ENCODE measurements around the gene PIGZ.

The PIGZ gene

DNA sequence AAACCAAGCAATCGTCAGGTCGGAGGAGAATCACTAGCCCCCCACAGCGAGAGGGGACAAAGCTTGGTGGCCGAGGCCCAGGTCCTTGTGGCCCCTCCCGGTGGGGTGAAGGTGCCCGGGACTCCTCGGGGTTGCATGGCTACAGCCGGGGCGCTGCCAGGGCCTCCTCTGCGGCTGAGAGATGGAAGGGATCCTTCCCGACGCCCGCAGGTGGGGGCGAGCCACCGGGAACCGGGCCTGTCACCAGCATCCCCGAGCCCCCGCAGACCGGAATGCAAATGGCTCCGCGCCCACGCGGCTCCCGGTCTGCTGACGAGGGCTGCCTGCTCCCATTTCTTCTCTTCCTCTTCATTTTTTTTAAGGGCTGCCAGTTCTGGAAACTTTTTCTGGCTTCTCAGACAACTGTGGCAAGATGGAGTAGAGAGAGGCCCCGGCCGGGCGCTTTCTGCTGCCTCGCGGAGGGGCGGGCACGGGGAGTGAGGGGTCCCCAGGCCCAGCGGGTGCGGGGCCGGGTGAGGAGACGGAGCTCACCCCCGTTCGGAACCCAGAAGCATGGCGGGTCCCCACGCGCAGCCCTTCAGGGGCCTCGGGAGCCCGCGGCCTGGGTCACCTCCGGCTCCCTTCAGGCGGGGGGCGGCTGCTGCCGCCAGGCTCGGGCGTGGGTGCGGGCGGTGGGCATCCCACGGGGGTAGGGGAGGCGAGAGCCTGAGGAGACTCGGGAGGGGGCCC lies 33.5 kb upstream of the PIGZ start:
- FAIRE-seq = no peak

DNA sequence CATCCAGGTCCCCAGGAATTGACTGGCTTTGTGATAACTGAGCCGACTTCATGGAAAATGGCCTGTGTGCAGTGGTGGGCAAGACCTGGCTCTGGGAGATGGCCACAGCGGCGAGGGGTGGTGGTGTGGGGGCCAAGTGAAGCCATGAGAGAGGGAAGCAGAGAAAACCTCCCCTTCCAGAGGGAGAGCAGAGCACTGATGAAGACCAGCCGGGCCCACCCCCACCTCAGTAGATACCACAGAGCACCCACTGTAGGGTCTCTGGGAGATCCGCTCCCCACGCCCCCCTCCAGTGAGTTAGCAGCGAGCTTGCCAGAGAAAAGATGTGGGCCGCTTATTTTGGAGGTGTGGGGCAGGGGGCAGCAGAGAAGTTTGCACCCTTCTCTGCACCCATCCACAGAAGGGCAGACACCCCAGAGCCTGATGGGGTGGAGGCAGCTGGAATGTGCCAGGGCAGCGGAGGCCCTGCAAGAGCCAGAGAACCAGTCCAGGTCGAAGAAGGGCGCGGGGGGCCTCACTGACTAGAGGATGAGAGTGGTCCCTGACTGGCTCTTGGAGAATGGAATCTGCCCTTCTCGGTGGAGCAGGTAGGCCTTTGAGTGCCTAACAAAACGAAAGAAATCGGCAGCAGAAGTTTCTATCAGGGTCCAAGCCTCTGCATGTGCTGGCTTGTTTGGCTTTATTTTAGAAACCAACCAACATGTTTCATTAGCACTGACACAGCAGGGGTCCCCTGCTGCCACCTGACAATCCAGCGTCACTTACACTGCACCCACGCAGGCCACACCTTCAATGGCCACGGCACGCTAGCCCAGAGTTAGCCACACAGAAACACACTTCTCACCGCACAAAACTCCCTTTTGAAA lies 32.7 kb upstream of the PIGZ start:
- no peak for FAIRE-seq

DNA sequence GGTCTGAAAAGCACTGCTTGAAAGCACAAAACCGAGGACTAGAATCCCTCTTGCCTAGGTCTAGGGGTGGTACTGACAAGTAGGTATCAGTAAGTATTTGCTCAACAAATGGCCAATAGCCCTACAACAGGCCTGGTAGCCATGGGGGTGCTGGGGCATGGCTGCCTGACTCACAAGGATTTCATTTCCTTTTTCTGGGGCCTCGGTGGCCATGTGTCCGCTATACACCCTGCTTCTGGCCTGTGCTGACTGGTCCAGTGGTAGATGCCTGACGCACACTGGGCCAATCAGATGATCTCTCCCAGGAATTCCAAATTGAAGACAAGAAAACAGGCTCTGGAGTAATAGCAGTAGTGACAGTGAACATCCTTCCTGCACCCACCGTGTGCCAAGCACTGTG lies 31.6 kb upstream of the PIGZ start:
- no peak for FAIRE-seq

DNA sequence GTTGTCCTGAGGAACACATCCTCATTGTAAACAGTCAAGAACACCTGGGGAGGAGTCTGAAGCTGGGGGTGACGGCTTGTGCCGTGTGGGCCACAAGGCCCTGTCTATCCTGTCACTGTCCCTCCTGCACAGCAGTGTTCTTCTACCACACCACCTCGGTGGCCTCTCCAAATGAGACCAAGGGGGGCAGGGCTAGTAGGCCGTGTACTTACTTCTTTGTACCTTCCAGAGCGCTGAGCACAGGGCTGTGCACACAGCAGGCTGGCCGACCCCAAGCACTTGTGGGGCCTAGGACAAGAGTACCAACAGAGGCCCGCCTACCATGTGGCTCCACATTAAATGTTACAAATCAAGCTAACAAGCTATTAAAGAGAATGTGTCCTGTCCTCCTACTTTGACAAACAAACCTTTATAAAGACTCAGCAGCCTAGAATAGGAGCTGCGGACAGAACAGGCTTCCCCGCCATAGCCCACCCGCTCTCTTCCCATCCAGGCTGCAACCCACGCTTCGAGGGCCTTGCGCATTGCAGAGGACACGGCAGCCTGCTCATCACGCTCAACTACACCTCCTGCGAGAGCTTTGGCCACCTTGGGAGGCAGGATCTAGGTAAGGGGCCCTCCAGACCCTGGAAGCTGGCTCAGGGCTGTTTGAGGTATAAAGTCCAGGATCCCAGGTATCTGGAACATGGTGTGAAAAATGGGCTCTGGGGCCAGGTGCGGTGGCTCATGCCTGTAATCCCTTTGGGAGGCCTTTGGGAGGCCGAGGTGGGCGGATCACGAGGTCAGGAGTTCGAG lies 30.5 kb upstream of the PIGZ start:
- no peak for FAIRE-seq

DNA sequence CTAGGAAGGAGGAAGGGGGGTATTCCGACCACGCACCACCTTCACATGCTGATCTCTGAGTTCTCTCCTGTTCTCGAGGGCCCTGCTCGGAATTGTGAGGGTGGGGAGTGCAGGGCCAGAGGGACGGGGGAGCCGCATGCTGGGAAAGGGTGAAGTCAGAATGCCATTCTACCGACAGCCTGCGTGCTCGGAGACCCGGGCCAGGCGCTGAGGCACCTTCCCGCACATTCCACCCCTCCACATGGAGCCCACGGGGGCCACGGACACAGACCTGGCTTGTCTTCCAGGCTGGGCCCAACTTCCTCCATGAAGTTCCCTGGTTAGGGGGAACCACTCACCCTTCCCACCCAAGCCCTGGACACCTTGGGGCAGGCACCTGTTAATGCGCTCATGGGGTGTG lies 28.7 kb upstream of the PIGZ start:
- FAIRE-seq = no peak

DNA sequence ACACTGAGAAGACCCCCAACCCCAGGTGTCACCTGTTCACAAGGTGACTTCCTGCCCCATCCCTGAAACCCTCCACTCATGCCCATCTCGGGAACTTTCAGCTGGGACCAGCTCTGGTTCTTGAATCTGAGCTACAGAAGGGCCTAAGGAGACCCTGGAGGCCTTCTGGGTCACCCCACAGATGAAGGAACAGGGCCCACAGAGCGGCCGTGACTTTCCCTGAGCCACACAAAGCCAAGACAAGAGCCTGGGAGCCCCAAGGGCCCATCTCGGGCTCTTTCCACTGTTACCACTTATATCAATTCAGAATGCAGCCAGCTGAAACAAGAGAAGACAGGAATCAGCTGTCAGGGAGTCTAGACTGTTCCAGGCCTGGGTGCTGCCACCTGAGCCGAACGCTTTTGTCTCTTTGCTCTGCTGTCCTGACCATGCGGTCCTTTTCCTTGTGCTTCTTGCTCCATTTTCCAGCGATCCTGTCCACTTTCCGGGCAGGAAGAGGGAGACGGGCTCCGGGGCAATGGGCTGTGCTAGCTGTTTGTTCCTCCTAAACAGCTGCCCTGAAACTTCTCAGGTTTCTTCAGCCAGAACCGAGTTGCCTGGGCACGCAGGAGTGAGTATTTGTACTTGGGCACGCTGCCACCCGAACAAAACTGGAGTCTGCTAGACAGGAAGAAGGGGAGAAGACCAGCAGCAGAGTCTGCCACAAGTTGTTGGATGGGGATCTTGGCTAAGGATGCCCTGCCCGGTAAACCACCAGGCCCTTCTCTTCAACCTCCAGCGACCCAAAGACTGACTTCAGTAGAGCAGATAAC lies 28.0 kb upstream of the PIGZ start:
- FAIRE-seq = no peak

DNA sequence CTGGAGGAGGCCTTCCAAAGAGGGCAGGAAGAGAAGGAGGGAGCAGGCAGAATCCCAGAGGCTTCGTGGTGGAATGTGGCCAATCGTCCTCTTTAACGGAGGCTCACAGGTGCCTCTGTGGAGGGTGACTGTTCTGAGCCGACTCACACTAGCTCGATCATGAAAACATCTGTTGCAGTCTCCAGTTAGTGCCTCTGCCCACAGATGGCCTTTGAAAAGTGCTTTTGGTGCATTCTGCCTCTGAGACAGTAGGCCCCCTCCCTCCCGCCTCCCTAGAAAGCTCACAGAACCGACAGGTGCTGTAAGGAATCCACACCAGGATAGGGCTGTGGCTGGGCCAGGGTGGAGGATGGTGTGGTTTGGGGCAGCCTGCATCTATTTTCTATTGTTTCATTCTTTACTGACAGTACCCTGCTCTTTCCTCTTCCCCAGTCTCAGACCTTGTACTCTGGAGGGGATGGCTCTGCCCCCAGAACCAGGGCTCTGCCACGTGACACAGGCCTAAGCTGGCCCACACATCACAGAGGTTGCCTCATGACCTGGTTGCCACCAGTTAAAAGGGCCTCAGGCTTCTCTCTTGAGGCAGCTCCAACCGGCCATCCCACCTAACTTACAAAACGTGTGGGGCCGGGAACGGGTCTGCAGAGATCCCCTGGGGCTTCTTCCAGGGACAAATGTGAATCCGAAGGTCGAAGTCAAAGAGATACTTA lies 27.2 kb upstream of the PIGZ start:
- FAIRE-seq = no peak

DNA sequence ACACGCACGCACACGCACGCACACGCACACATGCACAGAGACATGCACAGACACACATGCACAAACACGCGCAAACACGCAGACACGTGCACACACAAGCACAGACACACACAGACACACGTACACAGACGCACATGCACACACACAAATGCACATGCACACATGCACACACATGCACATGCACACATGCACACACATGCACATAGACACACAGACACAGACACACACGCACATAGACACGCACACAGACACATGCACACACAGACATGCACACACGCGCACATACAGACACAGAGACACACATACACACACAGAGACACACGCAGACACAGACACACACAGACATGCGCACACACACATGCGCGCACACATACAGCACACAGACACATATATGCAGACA lies 26.4 kb upstream of the PIGZ start:
- no peak for FAIRE-seq

DNA sequence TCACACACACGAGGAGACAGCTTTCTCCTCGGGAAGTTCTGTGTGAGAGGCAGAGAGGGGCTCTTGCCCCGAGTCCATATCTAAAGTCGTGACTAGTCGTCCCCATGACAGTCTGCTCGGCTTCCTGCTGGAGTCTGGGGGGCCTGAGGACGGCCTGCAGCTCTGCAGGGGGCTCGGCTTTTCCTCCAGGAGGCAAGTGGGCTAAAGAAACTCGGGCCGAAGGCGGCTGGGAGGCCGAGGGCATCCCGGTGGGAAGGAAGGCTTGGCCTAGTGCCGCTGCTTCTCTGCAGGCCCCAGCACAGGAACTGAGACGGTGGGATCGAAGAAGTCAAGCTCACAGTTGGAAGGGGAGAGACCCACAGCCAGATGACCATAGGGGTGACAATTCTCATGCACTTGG lies 25.4 kb upstream of the PIGZ start:
- no peak for FAIRE-seq

DNA sequence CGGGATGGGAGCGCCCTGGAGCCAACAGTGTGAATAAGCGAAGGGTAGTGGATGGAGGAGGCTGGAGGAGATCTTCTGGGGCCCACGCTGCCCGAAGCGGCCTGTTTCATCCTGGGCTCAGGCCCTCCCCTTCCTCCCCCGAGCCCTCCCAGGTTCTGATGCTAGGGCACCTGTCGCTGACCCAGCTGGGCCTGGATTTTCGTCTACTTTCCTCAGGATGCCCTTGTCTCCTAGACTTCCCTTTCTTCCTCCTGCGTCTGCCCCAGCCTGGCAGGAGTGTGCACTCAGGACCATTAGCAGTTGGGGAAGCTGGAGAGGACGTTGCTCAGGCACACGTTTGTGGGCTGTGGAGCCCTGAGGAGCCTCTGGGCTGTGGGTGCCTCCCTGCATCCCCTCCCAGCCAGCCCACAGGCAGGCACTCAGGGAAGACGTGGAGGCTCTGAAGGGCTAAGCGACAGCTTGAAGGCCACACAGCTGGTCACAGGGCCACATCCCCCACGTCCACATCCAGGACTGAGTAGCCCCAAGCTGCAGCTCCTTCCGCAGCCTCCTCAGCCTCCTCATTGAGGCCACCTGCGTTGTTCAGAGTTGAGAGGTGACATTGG lies 23.9 kb upstream of the PIGZ start:
- no peak for FAIRE-seq

DNA sequence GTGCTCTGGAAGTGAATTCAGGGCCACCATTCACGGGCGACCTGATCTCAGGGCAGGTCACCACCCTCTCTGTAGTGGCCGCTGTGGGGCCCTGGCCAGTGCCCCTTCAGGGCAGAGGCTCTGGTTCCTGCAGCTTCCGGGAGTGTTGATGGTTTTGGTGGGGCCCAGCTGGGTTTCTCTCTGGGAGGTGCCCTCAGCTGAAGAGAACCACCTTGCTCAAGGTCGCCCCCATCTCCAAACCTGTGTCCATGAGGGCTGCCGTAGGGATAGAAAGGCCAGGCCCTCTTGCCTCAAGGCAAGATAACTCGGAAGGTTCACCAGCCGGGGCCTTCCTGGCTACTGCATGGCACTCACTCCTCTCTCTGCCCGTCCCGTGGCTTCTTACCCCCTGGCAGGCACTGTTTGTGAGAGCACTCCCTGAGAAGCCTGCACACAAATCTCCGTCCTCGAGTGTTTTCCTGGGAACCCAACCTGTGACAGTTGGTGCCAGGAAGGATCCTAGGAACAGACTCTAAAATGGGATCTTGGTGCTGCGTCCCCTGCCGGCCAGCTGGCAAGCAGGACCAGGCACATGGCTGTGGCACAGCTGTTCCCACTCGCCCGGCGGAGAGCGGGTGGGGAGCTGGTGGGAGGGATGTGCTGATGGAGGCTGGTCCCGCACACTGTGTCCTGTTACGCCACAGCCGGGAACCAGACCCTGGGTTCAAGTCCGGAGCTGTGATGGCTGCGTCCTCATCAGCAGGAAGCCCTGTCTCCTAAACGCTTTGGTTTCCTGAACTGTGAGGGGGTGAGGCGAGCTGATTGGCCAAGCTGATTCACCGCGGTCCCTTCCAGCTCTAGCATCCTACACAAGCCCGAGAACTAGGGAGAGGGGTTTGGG lies 23.2 kb upstream of the PIGZ start:
- no peak for FAIRE-seq

DNA sequence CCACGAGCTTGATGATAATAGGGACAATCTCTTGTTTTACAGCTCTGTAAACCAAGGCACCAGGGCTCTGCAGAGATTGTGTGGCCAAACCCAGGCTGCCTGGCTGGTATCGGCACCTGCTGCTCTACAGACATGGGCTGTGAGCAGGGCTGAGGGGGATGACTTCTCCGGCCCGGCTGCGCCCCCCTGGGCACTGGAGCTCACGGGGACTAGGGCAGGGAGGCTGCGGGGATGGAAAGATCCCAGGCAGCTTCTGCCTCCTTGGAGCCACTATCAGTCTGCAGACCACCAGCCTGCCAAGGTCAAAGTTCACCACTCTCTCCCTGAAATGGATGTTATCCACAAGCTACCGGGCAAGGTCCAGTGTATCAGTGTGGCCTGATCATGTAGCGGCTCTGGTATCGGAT lies 22.0 kb upstream of the PIGZ start:
- FAIRE-seq = no peak

DNA sequence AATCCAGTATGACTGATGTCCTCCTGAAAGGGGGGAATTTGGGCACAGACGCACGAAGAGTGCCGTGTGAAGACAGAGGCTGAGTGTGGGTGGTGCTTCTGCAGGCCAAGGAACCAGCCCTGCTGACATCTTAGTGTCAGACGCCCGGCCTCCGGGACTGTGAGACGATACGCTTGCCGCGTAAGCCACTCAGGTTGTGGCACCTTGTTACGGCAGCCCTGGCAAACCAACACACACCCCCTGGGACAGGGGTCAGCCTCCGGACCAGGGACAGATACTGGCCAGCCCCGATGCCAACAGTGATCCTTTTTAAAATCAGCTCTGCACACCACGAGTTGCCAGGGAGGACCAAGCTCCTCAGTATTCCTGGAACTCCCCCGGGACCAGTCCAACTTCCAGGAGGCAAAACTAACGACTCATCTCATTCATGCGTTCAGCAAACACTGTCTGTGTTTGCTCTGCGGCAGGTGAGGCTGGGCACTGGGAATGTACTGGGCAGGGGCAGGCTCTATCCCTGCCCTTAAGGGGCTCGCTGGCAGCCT lies 21.2 kb upstream of the PIGZ start:
- FAIRE-seq = no peak

DNA sequence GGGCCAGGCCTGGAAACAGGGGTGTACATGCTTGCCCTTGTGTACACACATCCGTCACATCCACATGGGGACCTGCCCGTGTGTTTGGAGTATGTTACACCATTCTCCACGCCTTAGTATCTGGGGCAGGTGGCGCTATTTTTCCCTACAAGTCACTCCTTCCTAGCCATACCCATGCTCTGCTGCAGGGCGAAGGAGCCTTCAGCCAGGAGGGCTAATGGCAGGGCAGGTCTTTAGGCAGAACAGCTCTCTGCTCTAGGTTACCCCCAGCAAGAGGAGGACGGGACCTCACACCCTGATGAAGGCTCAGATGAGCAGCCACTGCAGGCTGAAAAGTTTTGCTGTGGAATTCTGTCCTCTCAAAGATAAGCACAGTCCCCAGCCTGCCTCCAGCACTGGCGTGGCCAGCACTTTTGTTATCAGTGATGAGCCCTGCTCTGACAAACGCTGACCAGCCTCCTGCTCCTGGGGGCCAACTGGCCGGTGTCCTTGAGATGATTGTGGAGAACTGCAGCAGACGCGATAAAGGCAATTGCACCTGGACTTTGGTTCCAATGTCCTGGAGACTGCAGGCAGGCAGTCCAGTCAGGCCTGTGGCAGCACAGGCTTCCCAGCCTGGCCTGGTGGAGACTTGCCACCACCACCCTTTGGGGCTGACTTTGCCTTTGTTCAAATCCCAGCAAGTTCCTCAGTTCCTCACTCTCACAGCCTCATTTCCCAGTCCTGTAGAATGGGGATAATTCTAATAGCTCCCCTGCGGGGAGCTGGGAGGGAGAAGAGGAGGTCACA lies 19.8 kb upstream of the PIGZ start:
- FAIRE-seq = no peak

DNA sequence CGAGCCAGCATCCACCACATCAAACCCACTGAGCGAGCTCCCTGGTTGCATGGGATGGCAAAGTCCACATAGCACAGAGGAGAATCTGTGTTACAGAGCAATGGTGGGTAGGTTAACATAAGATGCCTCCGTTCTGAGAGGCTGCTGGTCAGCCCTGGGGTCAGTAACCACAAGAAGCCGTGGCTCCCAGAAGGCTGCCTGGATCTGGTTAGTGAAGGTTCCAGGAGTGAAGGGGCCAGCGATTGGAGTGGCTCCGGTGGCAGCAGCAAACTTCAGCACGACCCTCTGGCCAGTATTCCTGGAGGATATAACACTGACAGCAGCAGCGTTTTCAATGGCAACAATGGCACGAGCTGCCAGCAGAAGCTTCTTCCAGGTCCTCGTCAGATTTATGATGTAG lies 18.4 kb upstream of the PIGZ start:
- no peak for FAIRE-seq

DNA sequence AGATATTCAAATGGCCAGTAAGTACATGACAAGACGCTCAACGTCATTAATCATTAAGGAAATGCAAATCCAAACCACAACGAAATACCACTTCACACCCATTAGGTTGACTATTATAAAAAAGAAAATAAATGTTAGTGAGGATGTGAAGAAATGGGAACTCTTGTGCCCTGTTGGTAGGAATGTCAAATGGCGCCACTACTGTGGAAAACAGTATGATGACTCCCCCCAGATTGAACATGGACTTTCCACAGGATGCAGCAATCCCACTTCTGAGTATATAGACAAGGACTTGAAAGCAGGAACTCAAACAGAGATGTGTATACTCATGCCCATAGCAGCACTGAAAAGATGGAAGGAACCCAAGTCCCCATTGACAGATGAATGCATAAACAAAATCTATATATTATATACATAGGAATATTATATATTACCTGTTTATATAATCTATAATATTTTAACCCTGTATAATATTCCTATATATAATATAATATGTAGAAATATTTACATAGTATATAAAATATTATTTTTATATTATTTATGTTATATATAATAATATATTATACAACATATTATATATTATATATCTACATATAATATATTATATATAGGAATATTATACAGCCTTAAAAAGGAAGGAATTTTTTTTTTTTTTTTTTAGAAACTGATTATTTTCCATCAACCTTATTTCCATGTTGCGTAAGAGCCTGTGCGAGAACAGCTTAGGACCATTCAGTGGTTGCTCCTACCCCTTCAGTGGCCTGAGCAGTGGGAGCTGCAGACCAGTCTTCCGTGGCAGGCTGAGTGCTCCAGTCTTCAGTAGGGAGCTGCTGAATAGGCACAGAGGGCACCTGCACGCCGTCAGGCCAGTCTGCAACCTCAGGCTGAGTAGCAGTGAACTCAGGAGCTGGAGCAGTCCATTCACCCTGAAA lies 17.6 kb upstream of the PIGZ start:
- FAIRE-seq = peak; percentile 96

DNA sequence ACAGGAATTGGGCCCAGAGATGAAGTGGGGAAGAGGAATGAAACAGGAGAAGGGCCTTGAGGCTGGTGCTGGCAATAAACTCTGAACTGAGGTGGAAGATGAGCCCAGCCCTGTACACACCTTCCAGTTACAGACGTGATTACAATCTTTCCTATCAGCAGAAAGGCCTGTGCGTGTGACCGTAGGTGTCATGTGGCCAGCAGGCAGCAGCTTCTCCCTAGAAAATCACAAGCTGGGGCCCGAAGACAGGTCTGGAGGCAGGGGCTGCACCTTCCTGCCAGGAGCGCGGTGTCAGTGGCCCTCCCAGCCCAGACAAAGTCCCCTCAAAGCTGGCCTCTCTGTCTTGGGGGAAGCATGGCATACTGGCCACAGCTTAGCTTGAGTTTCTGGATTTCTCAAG lies 16.7 kb upstream of the PIGZ start:
- FAIRE-seq = no peak

DNA sequence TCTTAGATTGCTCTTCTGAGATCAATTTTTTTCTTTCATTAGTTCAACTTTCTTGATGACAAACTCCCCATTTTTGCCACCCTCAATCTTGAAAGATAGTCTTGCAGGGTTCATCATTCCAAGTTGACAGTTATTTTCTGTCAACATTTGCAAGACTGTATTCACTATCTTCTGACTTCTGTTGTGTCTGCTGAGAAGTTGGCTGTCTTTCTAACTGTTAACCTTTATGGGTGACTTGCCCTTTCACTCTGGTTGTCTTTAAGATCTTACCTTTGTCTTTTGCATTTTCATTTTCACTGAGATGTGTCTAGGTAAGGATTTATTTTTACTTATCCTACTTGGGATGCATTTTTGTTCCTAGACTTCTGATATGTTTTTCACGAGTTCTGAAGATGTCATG lies 14.6 kb upstream of the PIGZ start:
- FAIRE-seq = no peak
